ENCODE results near the gene PRKCZ.
"Not testable (repeated sequence)": the region's sequence is repeated elsewhere in the genome, so short reads cannot be mapped to it uniquely, and the experiment has no call there.

The PRKCZ gene

GRCh38 chr1:2110738-2111673 lies 60.8 kb downstream of the PRKCZ start:
- DNase-seq (ENCODE audit: low read depth): no peak
- H3K4me3 ChIP-seq (ENCODE audit: low read depth, low read length): no peak overlapping the region
- TF ChIP-seq CTCF (IDR thresholded peaks at IDR 0.05; ENCODE audit: control insufficient read depth, extremely low read depth, insufficient read depth): no peak

- no peak for TF ChIP-seq CTCF (IDR thresholded peaks at IDR 0.05; ENCODE audit: control insufficient read depth, extremely low read depth, insufficient read depth)
- H3K4me3 ChIP-seq (ENCODE audit: low read depth, low read length): no peak overlapping the region
- DNase-seq (ENCODE audit: low read depth): no peak
Measured at GRCh38 chr1:2111674-2112035, 61.4 kb downstream of the PRKCZ start.

GRCh38 chr1:2112280-2112701 lies 62.1 kb downstream of the PRKCZ start:
- no peak for DNase-seq (ENCODE audit: low read depth)
- H3K4me3 ChIP-seq (ENCODE audit: low read depth, low read length): no peak overlapping the region
- no peak for TF ChIP-seq CTCF (IDR thresholded peaks at IDR 0.05; ENCODE audit: control insufficient read depth, extremely low read depth, insufficient read depth)

GRCh38 chr1:2113620-2114135 lies 63.5 kb downstream of the PRKCZ start:
- H3K4me3 ChIP-seq (ENCODE audit: low read depth, low read length): no peak overlapping the region
- DNase-seq (ENCODE audit: low read depth): no peak
- TF ChIP-seq CTCF (IDR thresholded peaks at IDR 0.05; ENCODE audit: control insufficient read depth, extremely low read depth, insufficient read depth): no peak

- not testable (repeated sequence) for H3K4me3 ChIP-seq (ENCODE audit: low read depth, low read length); DNase-seq (ENCODE audit: low read depth)
Measured at GRCh38 chr1:2114635-2115007, 64.4 kb downstream of the PRKCZ start.

GRCh38 chr1:2115008-2115641 lies 64.9 kb downstream of the PRKCZ start:
- no peak for DNase-seq (ENCODE audit: low read depth)
- H3K4me3 ChIP-seq (ENCODE audit: low read depth, low read length): no peak overlapping the region
- no peak for TF ChIP-seq CTCF (IDR thresholded peaks at IDR 0.05; ENCODE audit: control insufficient read depth, extremely low read depth, insufficient read depth)

- TF ChIP-seq CTCF (IDR thresholded peaks at IDR 0.05; ENCODE audit: control insufficient read depth, extremely low read depth, insufficient read depth): no peak
- H3K4me3 ChIP-seq (ENCODE audit: low read depth, low read length): no peak overlapping the region
- no peak for DNase-seq (ENCODE audit: low read depth)
Measured at GRCh38 chr1:2115702-2116341, 65.6 kb downstream of the PRKCZ start.

All from LNCaP clone FGC (cell line).